H54 (cell line): Measurements from ENCODE around the gene TMEM263.

ENCODE experiments used
- DNase-seq: peaks from one replicate; pipeline ENCODE4 v3.0.0; 2011; ENCODE audit warnings: low spot score, mixed read lengths; ENCODE audit not compliant: insufficient read length
- FAIRE-seq: peaks from 3 replicates; lab custom pipeline; 2011; peaks lifted over from hg19 to GRCh38; lab: Jason Lieb, UNC
- POLR2A ChIP-seq: IDR thresholded peaks from 2 replicates; pipeline ENCODE4 v1.6.1; 2011; ENCODE audit warnings: low read depth, mild to moderate bottlenecking, low read length

Gene TMEM263

GRCh38 chr12:107019546-107019945 is 63.8 kb downstream of the TMEM263 start:
- DNase-seq (no peak), FAIRE-seq (no peak)
- TF ChIP-seq POLR2A = no peak
